Right lobe of liver (tissue), 6 donors: ENCODE measurements around the gene ARIH1. TPM values are rescaled to one million over a fixed set of nuclear protein-coding genes. Genes with fewer than 3 reads are reported as not detected.
A peak's percentile ranks its signal among the peaks of the same experiment; 100 is the strongest.
"Not testable (repeated sequence)": the region's sequence is repeated elsewhere in the genome, so short reads cannot be mapped to it uniquely, and the experiment has no call there.

Experiments used
- ATAC-seq, 4 donors: fragments of 200-7000 bp; cut with Tn5 transposase; one replicate each; pipeline ENCODE4 v1.9.1; 2020; ENCODE audit warnings: mild to moderate bottlenecking in 4 of 4, moderate library complexity in 4 of 4
- DNase-seq, 3 donors: peaks; one replicate each; pipeline ENCODE4 v3.0.0-alpha.2; 2020
- H3K27ac ChIP-seq, 3 donors: fragments of 200-600 bp; one replicate each; pipeline ENCODE4 v1.8.0; 2022
- H3K27me3 ChIP-seq, 2 donors: fragments of 200-600 bp; one replicate each; pipeline ENCODE4 v1.8.0; 2022
- H3K36me3 ChIP-seq, 4 donors: fragments of 200-600 bp; sonication (generic) in 1 of 4; one replicate each; pipeline versions ENCODE4 v1.5.1 to v1.8.0; 2017 to 2022; ENCODE audit warnings: control low read depth in 1 of 4
- H3K4me1 ChIP-seq, 4 donors: fragments of 200-600 bp; sonication (generic) in 1 of 4; one replicate each; pipeline versions ENCODE4 v1.5.1 to v1.8.0; 2017 to 2022; ENCODE audit warnings: control low read depth in 1 of 4
- H3K4me3 ChIP-seq, 3 donors: fragments of 200-600 bp; one replicate each; pipeline ENCODE4 v1.8.0; 2022
- H3K9me3 ChIP-seq, 4 donors: fragments of 200-600 bp; sonication (generic) in 1 of 4; one replicate each; pipeline versions ENCODE4 v1.5.1 to v1.8.0; 2017 to 2022; ENCODE audit warnings: control low read depth in 1 of 4
- CTCF ChIP-seq, 4 donors: fragments of 200-600 bp in 3 of 4; fragments of 450-650 bp in 1 of 4; IDR thresholded peaks; one replicate each; pipeline versions ENCODE4 v1.5.1 to v1.8.0; 2016 to 2022; ENCODE audit warnings: antibody characterized with exemption in 4 of 4, mild to moderate bottlenecking in 2 of 4
- POLR2A ChIP-seq: fragments of 450-650 bp; IDR thresholded peaks from one replicate; pipeline ENCODE4 v1.6.1; 2017; ENCODE audit warnings: antibody characterized with exemption, mild to moderate bottlenecking
- WGBS: methylation state at CpG from one replicate; pipeline ENCODE4 v1.1.6; 2018; ENCODE audit warnings: low coverage, low lambda C conversion rate; ENCODE audit not compliant: insufficient coverage; ENCODE audit errors: missing lambda C conversion rate; 5-methylcytosine and 5-hydroxymethylcytosine counted together
- intact Hi-C, 2 donors: fragments of 100-400 bp; cut with DNase I; formaldehyde crosslinking; loops; one replicate each; pipeline versions ENCODE4 v1.11.2 to v1.14.1; 2022
- total RNA-seq, 6 experiments: library from RNA; depleted of rRNA in 2 of 6; stranded (reverse); fragments of >200 nt in 2 of 6; fragmentation: NEBNext Ultra II Directional in 3 of 6; extraction: Animal tissue kit (Norgen Biotek cat#: 25700) in 3 of 6; gene quantifications; one replicate each; pipeline versions ENCODE4 v1.1.0 to v1.2.4, GENCODE V29; 2016 to 2023
- donor health status: DM: no; HTN: yes; CAD: no.
- donor health status: DM: no; HTN: no; CAD: no.
- donor health status: DM: no; HTN: no; CAD: no.
- donor health status: DM: no; HTN: yes; CAD: no.
- donor health status: DM: no; HTN: yes; CAD: no.

Gene ARIH1
- total RNA-seq, 6 experiments from 2014 or later: 19.3 to 84.7 (median 69.9) TPM

DNA sequence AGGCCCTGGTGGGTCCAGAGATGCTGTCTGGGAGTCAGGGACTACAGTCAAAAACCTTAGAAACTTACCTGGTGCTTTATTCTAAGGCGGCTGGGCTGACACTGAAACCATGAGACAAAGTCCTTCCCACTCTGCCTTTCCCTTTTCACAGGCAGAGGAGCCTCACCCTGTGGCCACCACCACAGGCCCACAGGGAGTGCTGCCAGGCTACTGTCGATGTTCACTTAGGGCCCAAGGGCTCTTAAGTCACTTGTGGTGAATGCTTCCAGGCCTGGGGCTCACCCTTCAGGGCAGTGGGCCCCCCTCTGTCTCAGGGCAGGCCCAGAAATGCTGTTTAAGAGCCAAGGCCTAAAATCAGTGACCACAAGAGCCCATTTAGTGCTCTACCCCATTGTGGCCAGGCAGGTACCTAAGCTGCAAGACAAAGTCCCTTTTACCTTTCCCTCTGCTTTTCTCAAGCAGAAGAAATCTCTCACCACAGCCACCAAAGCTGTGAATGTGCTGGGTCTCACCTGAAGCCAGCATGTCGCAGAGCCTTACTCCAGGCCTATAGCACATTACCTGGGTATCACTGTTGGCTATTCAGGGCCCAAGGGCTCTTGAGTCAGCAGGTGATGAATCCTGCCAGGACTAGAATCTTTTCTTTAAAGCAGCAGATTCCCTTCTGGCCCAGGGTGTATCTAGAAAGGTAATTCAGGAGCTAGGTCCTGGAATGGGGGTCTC, 140.8 kb downstream of the ARIH1 start:
- no peaks in the 10 kb centered on the region for H3K4me1 ChIP-seq
- H3K27me3 ChIP-seq: no peaks in the 10 kb centered on the region
- no peak overlapping the region for H3K27ac ChIP-seq
- H3K36me3 ChIP-seq: no peaks in the 10 kb centered on the region
- intact Hi-C loops: no loop called here
- no peak for TF ChIP-seq CTCF (IDR thresholded peaks at IDR 0.05)
- TF ChIP-seq POLR2A: no peak
- DNase-seq: no peak
- no peak for ATAC-seq
- no peaks in the 10 kb centered on the region for H3K9me3 ChIP-seq
- no peak overlapping the region for H3K4me3 ChIP-seq
- 75% methylated on average over 1 of the region's 3 CpGs for WGBS

DNA sequence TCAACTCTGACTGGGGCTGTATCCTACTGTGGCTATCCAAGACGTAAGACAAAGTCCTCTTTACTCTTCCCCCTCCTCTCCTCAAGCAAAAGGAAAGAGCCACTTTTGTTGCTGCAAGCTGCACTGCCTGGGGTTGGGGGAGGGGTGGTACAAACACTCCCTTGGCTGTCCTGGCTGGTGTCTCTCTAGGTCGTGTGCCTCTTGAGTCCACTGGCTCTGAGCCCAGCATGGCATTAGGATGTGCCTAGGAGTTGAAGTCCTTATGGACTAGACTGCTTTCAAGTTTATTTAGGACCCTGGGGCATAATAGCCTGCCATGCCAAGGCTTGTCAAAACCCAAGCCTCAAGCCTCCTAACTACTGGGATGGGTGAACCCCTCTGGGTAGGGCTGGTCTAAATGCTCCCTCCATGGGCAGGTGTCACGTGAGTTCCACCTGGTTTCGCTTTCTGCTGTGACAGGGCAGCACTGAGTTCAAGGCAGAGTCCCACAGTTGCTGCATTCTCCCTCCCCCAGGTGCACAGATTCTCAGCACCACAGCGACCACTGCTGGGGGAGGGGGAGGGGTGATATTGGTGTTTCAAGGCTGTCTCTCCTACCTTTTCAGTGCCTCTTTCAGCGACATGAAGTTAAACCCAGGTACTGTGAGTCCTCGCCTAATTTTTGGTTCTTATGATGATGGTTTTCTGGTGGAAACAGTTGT, 141.6 kb downstream of the ARIH1 start:
- H3K4me3 ChIP-seq, H3K9me3 ChIP-seq, H3K27me3 ChIP-seq, intact Hi-C loops, H3K27ac ChIP-seq, H3K4me1 ChIP-seq, H3K36me3 ChIP-seq: not testable (repeated sequence)
- WGBS: 46% methylated on average over 6 of the region's 7 CpGs
- ATAC-seq (peak; percentile 38 to 78 (median 69)), DNase-seq (peak in 2 of 3 donors; percentile 56 to 67)

DNA sequence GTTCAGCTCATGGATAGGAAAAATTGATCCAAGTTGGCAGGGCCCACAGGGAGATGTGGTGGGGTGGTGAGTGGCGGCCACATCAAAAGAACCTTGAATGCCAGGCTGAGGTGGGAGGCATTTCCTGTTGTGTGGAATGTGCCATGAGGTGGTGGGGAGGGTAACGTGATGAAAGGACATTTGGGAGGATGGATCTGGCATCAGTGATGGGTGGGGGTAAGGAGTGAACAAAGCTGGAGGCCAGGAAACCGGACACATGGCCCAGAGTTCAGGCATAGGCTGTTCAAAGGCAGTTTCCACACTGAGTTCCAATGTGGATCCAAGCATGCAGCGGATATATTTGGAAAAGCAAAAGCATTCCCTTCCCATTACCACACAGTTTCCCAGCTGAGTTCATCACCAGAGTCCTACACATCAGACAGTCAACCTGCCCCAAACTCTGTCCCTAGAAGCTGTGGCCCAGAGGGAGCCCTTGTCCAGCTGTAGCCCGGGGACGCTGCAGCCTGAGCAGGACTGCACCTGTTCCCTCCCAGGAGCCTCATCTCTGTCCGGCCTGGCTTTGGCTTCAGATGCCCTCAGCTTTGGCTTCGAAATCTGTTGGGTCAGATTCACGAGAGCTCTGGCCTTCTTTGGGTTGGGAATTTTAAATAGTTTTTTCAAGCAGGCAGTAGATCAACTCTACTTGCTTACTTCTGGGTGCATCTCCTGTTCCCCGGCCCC, 142.5 kb downstream of the ARIH1 start:
- H3K4me3 ChIP-seq: no peak overlapping the region
- intact Hi-C loops: no loop called here
- no peaks in the 10 kb centered on the region for H3K9me3 ChIP-seq
- WGBS: 80% methylated on average over 3 of the region's 10 CpGs
- H3K27me3 ChIP-seq: no peaks in the 10 kb centered on the region
- no peak for DNase-seq
- H3K4me1 ChIP-seq: no peaks in the 10 kb centered on the region
- no peak for TF ChIP-seq POLR2A
- no peak for TF ChIP-seq CTCF (IDR thresholded peaks at IDR 0.05)
- no peaks in the 10 kb centered on the region for H3K36me3 ChIP-seq
- H3K27ac ChIP-seq: no peak overlapping the region
- ATAC-seq: no peak

DNA sequence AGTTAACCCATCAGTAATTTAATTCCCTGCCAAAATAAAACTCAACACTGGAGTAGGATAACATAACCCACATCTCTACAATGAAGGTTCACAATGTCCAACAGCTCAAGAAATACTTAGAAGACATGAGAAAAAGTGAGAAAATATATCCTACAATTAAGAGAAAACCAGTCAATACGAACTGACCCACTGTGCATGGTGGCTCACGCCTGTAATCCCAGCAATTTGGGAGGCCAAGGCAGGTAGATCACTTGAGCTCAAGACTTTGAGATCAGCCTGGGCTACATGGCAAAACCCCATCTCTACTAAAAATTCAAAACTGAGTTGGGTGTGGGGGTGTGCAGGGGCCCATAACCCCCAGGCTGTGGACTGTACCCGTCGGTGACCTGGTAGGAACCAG, 149.7 kb downstream of the ARIH1 start:
- intact Hi-C loops, H3K4me1 ChIP-seq, H3K27me3 ChIP-seq, H3K36me3 ChIP-seq, ATAC-seq, DNase-seq, H3K4me3 ChIP-seq, H3K27ac ChIP-seq, H3K9me3 ChIP-seq: not testable (repeated sequence)
- 88% methylated on average over 2 of the region's 4 CpGs for WGBS

- H3K36me3 ChIP-seq, DNase-seq, ATAC-seq, H3K27ac ChIP-seq, H3K4me3 ChIP-seq, H3K27me3 ChIP-seq, intact Hi-C loops, H3K9me3 ChIP-seq, H3K4me1 ChIP-seq: not testable (repeated sequence)
- 77% methylated on average over 3 of the region's 3 CpGs for WGBS
These were observed 152.0 kb downstream of the ARIH1 start for GRCh38 chr15:72626153-72626552.

GRCh38 chr15:72628249-72629067, 154.3 kb downstream of the ARIH1 start:
- ATAC-seq, H3K9me3 ChIP-seq, intact Hi-C loops, H3K27ac ChIP-seq, H3K27me3 ChIP-seq, H3K4me1 ChIP-seq, H3K4me3 ChIP-seq, H3K36me3 ChIP-seq, DNase-seq: not testable (repeated sequence)
- 93% methylated on average over 3 of the region's 11 CpGs for WGBS

GRCh38 chr15:72629068-72629570, 155.0 kb downstream of the ARIH1 start:
- H3K36me3 ChIP-seq, DNase-seq, H3K27me3 ChIP-seq, H3K4me3 ChIP-seq, H3K27ac ChIP-seq, H3K4me1 ChIP-seq, intact Hi-C loops, ATAC-seq, H3K9me3 ChIP-seq: not testable (repeated sequence)
- 100% methylated on average over 2 of the region's 7 CpGs for WGBS

- intact Hi-C loops, H3K27ac ChIP-seq: not testable (repeated sequence)
- WGBS: no CpG with 5 or more reads among the region's 43 CpGs
These were observed 162.6 kb downstream of the ARIH1 start for GRCh38 chr15:72636519-72637282.

More at GRCh38 chr15:72636519-72637282, 162.6 kb downstream of the ARIH1 start:
- not testable (repeated sequence) for H3K36me3 ChIP-seq, H3K27me3 ChIP-seq, H3K4me1 ChIP-seq, H3K9me3 ChIP-seq
- DNase-seq: peak; percentile 64 to 82 (median 67)
- ATAC-seq: peak; percentile 69 to 86 (median 78)
- H3K4me3 ChIP-seq: peak overlapping the region in 2 of 3 donors; percentile 47 to 53
